Activated T-helper 17 cell treated with anti-CD3 and anti-CD28 coated beads, Interleukin-2, amount 50 U/mL, for 72 hours (primary cell): ENCODE measurements around the gene DEAF1. TPM values are rescaled to one million over a fixed set of nuclear protein-coding genes. Genes with fewer than 3 reads are reported as not detected.

ENCODE experiments used
- ATAC-seq: fragments of 150-1000 bp; cut with Tn5 transposase; replicated peaks from 2 replicates; pipeline ENCODE4 v1.10.0; 2021; ENCODE audit warnings: mild to moderate bottlenecking, moderate library complexity
- H3K27ac Mint-ChIP-seq: one replicate; pipeline ENCODE4 v1.8.0; 2022; ENCODE audit warnings: mixed read lengths
- H3K27me3 Mint-ChIP-seq: one replicate; pipeline ENCODE4 v1.8.0; 2022; ENCODE audit warnings: mixed read lengths
- H3K36me3 Mint-ChIP-seq: one replicate; pipeline ENCODE4 v1.8.0; 2022; ENCODE audit warnings: low read depth, mild to moderate bottlenecking, mixed read lengths
- H3K4me1 Mint-ChIP-seq: one replicate; pipeline ENCODE4 v1.8.0; 2022; ENCODE audit warnings: mixed read lengths
- H3K4me3 Mint-ChIP-seq: one replicate; pipeline ENCODE4 v1.8.0; 2022; ENCODE audit warnings: mild to moderate bottlenecking, mixed read lengths
- H3K9me3 Mint-ChIP-seq: one replicate; pipeline ENCODE4 v1.8.0; 2022; ENCODE audit warnings: mixed read lengths
- total RNA-seq, 2 donors: library from RNA; stranded (reverse); gene quantifications; one replicate each; pipeline ENCODE4 v1.2.3, GENCODE V29; 2022

Gene DEAF1
- total RNA-seq, 2 donors from 2014 or later: 43.2 to 56.0 TPM

DNA sequence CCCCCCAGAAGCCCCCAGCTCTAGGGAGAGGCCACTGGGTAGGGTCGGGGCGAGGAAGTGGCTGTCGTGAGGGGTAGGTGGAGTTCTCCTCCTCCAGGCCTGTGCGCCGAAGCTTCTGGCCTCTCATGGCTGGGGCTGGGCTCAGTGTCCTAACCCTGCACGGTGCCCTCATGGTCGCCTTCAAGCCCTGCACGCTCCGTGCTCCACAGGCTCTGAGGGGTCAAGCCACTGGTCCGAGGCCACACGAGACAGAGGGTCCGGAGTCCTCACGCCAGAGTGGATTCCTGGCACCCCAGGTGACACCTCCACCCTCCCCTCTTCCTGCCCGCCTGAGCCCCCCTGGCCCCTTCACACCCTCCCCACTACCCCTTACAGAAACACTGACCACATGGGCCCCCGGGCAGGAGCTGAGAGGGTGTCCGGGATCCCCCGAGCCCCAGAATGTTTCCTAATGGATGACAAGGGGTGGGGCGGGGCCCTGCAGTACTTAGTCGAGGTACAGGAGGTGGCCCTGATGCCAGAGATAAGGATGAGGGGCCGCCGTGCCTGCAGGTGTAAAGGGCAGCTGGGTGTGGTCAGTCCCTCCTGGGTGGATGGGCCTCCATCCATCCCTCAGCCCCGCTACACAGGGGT lies 69.3 kb downstream of the DEAF1 start:
- ATAC-seq: no peak
- Mint-ChIP-seq H3K27ac (no peak overlapping the region), H3K27me3 (peaks cover 17% of the 10 kb centered on the region), H3K4me1 (peaks cover 23% of the 10 kb centered on the region), H3K36me3 (peaks cover 20% of the 10 kb centered on the region), H3K4me3 (no peak overlapping the region), H3K9me3 (no peaks in the 10 kb centered on the region)

DNA sequence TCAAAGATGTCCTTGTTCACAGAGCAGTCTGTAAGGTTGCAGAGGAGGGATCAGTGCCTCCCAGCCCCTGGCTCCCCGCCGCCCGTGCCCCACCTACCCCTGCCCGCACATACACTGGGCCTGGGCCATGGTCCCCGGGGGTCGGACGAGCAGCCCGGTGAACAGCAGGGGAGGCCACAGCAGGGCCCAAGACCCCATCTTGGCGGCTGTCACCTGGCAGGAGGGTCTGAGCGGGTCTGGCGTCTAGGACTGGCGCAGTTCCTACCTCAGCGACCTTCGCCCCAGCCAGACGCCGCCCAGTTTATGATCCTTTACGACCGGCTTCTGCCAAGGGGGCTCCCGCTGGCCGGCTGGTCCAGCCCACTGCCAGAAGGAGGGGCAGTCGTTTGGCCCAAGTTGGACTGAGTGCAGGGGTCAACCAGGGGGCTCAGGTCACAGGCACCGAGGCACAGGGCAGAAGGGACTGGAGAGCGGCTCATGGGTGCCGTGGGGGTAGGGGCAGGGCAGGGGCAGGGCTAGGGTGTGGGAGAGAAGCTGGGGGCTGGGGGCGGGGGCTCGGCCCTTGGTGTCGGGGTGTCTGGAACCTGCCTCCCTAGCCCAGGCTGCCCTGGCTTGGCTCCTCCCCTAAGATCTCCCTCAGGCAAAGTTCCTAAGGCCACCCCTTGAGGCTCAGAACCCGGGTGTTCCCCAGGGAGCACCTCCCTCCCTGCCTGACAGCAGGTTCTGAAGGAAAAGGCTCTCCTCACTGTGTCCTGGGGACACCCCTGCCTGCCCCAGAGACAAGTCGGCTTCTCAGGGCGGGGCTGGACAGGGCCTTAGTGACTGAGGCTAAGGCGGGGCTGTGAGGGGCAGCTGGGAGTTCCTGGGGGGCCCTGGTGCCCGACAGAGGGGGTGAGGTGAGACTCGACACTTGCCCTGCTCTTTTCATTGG lies 70.1 kb downstream of the DEAF1 start, which contains the start of gene CDHR5:
CDHR5 (minus strand) TSS at position 251 of the 931 bp plus-strand sequence; CDS start at position 198, 53 bp downstream.
- Mint-ChIP-seq H3K27me3 (peaks cover 17% of the 10 kb centered on the region), H3K36me3 (peaks cover 20% of the 10 kb centered on the region), H3K27ac (no peak within 1 kb of the TSS), H3K4me3 (no peak within 1 kb of the TSS), H3K9me3 (no peaks in the 10 kb centered on the region), H3K4me1 (peaks cover 23% of the 10 kb centered on the region)
- ATAC-seq: no peak

DNA sequence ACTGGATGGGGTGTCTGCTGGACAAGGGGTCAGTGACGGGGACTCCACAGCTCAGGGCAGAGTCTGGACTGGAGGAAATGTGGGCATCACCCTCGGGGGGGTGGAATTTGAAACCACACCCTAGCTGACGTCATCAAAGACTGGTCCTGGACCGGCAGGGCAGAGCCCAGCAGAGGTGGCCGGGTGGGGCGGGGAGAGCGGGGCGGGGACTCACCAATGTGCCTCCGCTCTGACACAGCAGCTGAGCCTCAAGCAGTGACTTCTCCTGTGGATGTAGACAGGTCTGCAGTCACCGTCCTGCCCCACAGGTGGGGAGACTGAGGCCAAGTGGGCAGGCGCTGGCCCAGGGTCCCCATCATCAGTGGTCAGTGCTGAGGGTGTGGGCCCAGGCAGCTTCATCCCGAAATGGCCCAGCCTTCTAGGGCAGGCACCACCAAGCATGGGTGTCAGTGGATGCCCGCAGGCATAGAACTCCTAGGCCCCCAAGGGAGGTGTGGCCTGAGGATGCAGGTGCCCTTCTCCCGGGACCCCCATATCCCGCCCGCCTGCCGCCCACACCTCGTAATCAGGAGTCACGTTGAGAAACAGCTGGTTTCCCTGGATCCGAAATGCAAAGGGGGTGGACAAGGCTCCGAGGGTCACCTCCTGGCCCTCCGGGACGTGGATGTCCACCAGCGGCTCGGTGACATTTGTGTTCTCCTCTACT lies 70.9 kb downstream of the DEAF1 start:
- ATAC-seq: no peak
- no peak overlapping the region for H3K4me3 Mint-ChIP-seq
- peaks cover 12% of the 10 kb centered on the region for H3K27me3 Mint-ChIP-seq
- H3K9me3 Mint-ChIP-seq: no peaks in the 10 kb centered on the region
- H3K36me3 Mint-ChIP-seq: peaks cover 20% of the 10 kb centered on the region
- no peak overlapping the region for H3K27ac Mint-ChIP-seq
- H3K4me1 Mint-ChIP-seq: peaks cover 17% of the 10 kb centered on the region

DNA sequence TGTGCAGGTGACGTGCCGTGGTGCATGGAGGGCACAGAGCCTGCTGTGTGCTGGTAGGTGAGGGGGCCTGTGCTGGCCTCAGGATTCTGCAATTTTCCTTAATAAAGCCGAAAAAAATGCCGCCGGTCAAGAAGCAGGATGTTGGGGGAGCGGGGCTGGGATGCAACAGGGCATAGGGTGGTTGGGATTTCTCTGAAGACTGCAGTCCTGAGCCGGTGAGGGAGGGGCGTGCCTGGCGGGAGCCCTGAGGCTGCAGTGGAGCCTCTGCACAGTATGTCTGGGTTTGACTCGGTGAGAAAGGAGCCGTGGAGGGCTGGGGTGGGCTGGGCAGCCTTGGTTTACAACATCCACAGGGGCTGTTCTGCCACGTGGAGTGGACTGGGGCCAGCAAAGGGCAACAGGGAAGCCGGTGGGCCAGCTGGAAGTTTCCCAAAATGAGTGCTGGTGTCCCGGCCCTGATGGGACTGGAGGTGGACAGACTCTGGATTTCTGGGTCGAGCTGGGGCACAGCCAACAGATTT lies 71.6 kb downstream of the DEAF1 start:
- no peak for ATAC-seq
- Mint-ChIP-seq H3K4me3 (no peak overlapping the region), H3K27me3 (peaks cover 9% of the 10 kb centered on the region), H3K9me3 (no peaks in the 10 kb centered on the region), H3K4me1 (peaks cover 10% of the 10 kb centered on the region), H3K36me3 (peaks cover 13% of the 10 kb centered on the region), H3K27ac (no peak overlapping the region)

DNA sequence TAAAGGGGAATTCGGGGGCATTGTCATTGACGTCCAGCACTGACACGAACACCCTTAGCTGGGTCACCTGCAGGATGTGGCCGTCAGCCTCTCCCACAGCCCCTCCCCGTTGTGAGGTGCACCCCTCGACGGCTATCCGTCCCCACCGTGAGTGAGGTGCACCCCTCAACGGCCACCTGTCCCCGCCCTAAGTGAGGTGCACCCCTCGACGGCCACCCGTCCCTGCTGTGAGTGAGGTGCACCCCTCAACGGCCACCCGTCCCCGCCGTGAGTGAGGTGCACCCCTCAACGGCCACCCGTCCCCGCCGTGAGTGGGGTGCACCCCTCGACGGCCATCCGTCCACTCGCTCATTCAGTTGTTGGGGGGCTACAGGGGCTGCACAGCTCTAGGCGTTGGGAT lies 73.2 kb downstream of the DEAF1 start:
- no peak for ATAC-seq
- no peak overlapping the region for H3K4me3 Mint-ChIP-seq
- H3K4me1 Mint-ChIP-seq: no peaks in the 10 kb centered on the region
- no peak overlapping the region for H3K27ac Mint-ChIP-seq
- no peaks in the 10 kb centered on the region for H3K27me3 Mint-ChIP-seq
- H3K9me3 Mint-ChIP-seq: no peaks in the 10 kb centered on the region
- H3K36me3 Mint-ChIP-seq: peaks cover 5% of the 10 kb centered on the region

DNA sequence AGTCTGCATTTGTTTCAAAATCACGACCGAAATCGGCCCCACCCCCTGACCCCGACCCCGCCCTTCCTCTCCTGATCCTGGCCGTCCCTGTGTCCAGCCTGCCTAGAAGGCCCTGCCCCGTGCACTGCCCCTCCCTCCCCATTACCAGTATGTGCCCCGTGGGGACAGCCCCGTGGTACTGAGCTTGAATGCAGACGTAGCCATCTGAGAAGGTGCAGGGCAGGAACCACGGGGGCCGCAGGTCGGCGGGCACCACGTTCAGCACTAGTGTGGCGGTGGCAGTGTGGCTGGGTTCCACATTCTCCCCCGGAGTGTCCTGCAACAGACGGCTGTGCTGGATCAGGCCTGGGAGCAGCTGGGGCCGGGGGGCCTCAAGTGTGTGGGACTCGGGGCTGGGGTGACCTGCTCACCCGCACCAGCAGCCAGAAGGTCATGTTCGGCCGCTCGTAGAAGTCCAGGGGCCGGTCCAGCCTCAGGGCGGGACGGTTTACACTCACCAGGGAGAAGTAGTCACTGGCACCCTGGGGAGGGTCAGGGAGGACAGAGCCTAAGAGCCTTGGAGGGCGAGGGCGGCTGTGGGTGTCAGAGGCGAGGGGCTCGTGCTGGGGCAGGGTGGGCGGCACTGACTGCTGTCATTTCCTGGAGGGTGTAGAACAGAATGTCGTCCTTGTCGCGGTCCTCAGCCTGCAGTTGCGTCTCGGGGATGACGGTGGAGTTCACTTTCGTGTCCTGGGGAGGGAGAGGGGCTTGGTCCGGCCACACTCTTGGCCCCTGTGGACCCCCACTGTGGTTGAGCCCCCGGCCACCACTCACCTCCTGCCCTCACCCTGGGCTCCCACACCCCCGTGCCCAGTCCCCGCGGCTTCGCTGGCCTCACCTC lies 73.8 kb downstream of the DEAF1 start:
- Mint-ChIP-seq H3K27me3 (no peaks in the 10 kb centered on the region), H3K4me1 (no peaks in the 10 kb centered on the region), H3K36me3 (peaks cover 5% of the 10 kb centered on the region), H3K9me3 (no peaks in the 10 kb centered on the region), H3K27ac (no peak overlapping the region), H3K4me3 (no peak overlapping the region)
- ATAC-seq: no peak

DNA sequence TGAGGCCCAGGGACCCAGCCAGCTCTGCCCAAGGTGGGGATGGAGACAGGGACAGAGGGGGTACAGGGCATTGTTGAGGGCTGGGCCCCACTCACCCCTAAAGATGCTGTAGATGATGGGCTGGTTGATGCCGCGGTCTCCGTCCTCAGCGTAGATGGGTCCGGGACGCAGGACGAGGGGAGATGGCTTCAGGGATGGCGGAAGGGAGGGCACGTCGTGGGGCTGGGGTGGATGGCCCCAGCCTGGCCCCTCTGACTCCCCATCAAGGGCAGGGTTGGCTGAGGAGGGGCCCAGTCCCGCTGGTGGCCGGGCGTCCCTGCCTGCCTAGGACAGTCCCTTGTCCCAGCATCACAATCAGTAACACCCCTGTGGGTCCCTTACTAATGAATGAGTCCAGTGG lies 74.8 kb downstream of the DEAF1 start:
- Mint-ChIP-seq H3K4me3 (no peak overlapping the region), H3K9me3 (no peaks in the 10 kb centered on the region), H3K4me1 (no peaks in the 10 kb centered on the region), H3K27me3 (no peaks in the 10 kb centered on the region), H3K36me3 (peaks cover 5% of the 10 kb centered on the region), H3K27ac (no peak overlapping the region)
- no peak for ATAC-seq

DNA sequence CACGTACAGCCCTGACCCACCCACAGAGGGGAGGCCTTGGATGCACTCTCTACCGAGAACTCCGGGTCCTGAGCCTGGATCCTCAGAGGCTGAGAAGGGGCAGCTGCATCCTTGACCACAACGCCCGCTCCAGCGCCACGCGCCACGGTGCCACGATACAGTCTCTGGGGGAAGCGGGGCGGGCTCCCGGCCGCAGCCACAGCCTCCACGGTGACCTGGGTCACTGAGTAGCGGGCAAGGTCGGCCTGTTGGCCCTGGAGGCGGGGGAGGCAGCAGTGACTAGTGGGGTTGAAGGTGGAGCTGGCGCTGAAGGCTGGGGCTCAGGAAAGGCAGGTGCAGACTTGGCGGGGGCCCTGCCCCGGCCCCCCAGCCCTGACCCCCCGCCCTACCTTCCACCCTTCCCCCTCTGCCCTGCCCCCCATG lies 75.4 kb downstream of the DEAF1 start:
- H3K27me3 Mint-ChIP-seq: no peaks in the 10 kb centered on the region
- no peak for ATAC-seq
- peaks cover 5% of the 10 kb centered on the region for H3K36me3 Mint-ChIP-seq
- no peak overlapping the region for H3K4me3 Mint-ChIP-seq
- H3K27ac Mint-ChIP-seq: no peak overlapping the region
- H3K4me1 Mint-ChIP-seq: no peaks in the 10 kb centered on the region
- no peaks in the 10 kb centered on the region for H3K9me3 Mint-ChIP-seq

DNA sequence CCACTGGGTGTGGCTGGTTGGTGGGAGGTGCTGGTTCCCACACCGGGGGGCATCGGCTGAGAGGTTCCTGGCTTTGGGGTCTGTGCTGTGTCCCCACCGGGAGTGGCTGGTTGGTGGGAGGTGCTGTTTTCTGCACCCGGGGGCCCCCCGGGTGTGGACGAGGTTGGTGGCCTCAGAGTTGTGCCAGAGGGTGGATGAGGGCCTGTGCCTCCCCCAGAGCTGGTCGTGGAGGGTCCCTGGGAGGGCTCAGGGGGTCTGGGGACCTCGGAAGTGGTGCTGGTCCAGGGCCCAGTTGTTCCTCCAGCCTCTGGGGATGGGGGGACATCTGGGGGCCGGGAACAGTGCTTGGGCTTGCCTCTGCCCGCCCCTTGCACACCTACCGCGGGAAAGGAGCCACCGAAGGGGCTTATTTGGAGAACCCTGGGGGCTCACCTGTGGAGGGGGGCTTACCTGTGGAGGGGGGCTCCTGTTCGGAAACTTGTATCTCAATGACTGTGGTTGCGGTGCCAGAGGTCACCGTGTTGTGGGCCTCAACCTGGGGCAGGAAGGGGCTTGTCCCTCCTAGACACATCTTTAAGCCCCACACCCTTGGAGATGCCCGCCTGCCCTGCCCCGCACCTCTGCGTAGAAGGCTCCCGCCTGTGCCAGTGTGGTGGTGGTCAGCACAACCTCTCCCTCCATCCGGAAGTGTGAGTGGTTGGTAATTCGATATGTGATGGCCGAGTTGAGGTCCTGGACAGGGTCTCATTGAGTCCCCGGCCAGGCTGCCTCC lies 76.0 kb downstream of the DEAF1 start:
- H3K9me3 Mint-ChIP-seq: no peaks in the 10 kb centered on the region
- peaks cover 5% of the 10 kb centered on the region for H3K36me3 Mint-ChIP-seq
- no peak for ATAC-seq
- H3K27ac Mint-ChIP-seq: no peak overlapping the region
- no peak overlapping the region for H3K4me3 Mint-ChIP-seq
- H3K27me3 Mint-ChIP-seq: no peaks in the 10 kb centered on the region
- H3K4me1 Mint-ChIP-seq: no peaks in the 10 kb centered on the region

DNA sequence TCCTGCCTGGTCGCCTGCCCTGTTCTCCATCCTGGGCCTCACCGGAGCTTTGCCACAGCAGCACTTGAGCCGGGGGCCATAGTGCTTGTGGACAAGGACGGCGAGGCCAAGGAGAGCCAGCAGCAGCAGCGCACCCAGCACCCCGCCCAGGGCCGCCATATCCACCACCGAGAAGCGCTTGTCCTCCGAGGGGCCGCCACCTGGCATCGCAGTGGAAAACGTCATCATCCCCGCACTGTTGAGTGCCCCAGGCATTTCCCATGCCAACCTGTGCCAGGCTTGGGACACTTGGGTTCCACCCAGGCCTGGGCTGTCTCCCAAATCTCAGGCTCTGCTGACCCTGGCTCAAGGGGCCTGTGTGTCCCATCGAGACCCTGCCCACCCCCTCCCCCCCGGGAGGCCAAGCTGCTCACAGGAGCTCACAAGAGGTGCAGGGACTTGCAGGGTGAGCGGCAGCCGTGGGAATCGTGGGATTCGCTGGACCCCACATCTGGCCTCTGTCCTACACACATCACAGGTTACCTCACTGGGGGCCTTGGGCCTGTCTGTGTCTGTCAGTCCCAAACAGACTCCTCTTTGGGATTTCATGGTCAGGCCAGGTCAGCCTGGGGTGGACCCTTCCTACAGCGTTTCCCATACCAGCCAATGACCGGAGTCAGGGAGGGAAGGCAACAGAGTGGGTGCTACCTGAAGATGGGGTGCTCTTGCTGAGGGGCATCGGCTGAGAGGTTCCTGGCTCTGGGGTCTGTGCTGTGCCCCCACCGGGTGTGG lies 76.9 kb downstream of the DEAF1 start:
- Mint-ChIP-seq H3K9me3 (no peaks in the 10 kb centered on the region), H3K27ac (no peak overlapping the region), H3K36me3 (peaks cover 2% of the 10 kb centered on the region), H3K4me1 (no peaks in the 10 kb centered on the region), H3K4me3 (no peak overlapping the region), H3K27me3 (no peaks in the 10 kb centered on the region)
- ATAC-seq: no peak

DNA sequence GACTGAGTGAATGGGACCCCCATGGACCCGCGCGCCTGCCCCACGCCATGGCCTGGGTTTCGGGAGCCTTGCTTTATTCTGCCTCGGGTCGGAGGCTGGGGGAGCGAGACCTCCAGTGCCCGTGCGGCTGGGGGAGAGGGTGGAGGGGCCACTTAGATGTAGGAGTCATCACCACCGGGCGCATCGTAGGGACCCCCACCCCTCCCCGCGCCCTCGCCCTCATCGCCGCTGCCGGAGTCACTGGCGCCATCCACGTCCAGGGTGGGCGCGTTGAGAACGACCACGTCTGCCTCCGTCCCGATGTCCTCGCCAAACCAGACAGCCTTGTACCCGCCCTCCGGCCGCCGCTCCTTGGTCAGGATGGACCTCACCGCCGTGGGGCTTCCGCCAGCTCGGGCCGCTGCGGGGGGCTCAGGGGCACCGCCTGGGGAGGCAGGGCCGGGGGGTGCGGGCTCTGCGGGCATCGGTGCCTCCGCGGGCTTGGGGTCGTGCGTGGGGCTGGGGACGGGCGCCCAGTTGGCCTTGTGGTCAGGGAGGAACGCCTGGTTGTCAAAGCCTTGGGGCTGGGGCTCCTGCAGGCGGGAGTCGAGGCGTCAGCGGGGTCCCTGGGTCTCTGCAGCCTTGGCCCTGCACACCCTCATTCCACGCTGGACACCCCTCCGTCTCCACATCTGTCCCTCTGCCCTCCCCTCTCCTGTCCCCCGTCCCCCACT lies 77.7 kb downstream of the DEAF1 start:
- no peak overlapping the region for H3K27ac Mint-ChIP-seq
- no peaks in the 10 kb centered on the region for H3K27me3 Mint-ChIP-seq
- no peak for ATAC-seq
- H3K4me1 Mint-ChIP-seq: no peaks in the 10 kb centered on the region
- peaks cover 2% of the 10 kb centered on the region for H3K36me3 Mint-ChIP-seq
- no peak overlapping the region for H3K4me3 Mint-ChIP-seq
- no peaks in the 10 kb centered on the region for H3K9me3 Mint-ChIP-seq
